Fibroblast of skin of right biceps (primary cell): ENCODE data around the gene FAM180A.
"Not testable (repeated sequence)": the region's sequence is repeated elsewhere in the genome, so short reads cannot be mapped to it uniquely, and the experiment has no call there.

Experiments
- DNase-seq: peaks from one replicate; pipeline ENCODE4 v3.0.0-alpha.2; 2013

Gene FAM180A

DNA sequence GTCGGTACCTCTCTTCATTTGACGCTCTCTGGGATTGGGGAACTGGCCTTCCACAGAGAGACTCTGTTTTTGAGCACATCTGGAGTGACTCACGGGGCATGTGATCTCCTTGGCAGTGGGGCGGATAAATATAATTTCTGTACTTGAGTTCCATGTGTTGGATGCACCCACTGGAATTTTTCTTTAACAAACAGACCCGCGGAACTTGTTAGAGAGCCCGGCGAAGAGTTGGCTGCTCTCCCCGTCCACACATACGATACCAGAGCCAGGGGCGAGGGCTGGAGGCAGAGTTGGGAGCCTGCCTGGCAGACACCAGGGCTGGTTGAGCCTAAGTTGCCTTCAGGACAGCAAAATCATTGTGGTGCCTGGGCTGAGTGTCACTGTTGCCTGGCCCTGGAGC lies at the start of gene FAM180A:
Gene FAM180A, minus strand, starts transcription at position 44 of the 400 bp plus-strand sequence. CDS start 233 bp downstream, outside the sequence.
- peak; percentile 76 for DNase-seq

GRCh38 chr7:135798095-135798494 lies 49.5 kb upstream of the FAM180A start:
- DNase-seq = no peak

GRCh38 chr7:135795846-135796570 lies 47.4 kb upstream of the FAM180A start:
- no peak for DNase-seq

- no peak for DNase-seq
Observed at GRCh38 chr7:135793841-135794240, 45.2 kb upstream of the FAM180A start.

DNA sequence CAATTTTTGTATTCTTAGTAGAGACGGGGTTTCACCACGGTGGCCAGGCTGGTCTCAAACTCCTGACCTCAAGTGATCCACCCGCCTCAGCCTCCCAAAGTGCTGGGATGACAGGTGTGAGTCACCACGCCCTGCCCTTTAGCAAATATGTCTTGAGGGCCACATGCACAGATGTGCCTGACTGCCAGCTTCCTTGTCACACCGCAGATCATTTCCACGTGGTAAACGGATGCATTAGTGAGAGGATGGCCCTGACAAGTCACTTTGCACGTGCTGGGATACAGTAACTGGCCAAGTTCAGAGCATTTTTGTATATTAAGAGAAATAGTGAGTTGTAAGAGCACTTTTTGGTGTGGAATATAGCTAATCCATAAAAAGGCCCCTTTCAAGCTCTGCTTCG lies 44.3 kb upstream of the FAM180A start:
- no peak for DNase-seq

GRCh38 chr7:135792363-135792668 lies 43.7 kb upstream of the FAM180A start:
- no peak for DNase-seq

DNA sequence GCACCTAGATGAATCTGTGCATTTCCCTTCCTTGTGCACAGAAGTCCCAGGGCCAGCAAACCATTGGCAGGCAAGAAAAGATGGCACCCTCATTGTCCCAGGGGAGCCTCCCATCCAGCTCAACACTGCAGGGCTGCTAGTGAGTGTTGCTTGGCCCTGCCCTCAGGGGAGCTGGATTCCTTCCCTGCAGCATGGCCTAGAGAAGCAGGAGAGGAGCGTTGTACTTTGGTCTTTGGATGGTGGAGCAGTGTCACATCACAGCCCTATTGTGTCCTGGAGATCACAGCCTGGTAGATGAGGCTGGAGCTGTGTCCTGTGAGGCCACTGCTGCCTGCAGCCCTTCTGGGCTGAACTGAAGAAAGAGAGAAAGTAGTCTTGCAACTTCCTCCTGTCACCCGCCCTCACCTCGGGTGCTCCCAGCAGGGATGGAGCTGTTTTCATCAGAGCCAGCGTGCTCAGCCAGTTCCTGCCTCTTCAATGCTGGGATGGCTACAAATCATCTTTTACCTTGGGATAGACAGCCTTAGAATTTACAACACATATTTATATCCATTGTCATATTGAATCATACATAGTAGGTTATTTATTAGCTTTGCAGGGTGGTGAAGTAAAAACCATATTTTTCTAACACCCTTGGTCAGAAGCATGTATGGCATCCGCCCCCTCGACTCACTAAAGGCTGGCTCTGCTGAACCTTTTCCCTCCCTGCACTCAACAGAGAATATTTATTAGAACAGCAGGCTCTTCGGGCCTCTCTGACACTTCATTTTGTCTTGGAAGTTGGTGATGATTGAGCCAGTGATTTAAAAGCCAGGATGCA lies 43.1 kb upstream of the FAM180A start:
- no peak for DNase-seq

GRCh38 chr7:135790371-135790977 lies 41.9 kb upstream of the FAM180A start:
- DNase-seq = no peak

- no peak for DNase-seq
Observed at GRCh38 chr7:135789956-135790355, 41.3 kb upstream of the FAM180A start.

DNA sequence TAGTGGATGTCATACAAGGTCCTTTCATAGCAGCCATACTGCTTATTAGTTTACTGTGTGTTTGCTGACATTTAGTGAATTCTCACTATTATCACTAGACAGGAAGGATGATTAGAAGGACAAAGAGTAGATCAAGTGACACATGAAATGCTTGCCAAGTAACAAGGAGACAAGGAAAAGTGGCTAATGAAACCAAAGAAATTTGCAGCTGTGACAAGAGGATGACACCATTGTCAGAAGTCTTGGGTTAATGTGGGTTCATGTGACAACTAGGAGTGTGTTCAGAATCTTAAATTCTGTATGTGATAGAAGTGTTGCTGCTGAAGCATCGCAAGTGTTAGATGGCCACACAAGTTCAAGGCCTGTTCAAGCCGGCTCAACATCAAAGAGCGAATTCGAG lies 40.8 kb upstream of the FAM180A start:
- no peak for DNase-seq

GRCh38 chr7:135786911-135787310 lies 38.3 kb upstream of the FAM180A start:
- DNase-seq = no peak

DNA sequence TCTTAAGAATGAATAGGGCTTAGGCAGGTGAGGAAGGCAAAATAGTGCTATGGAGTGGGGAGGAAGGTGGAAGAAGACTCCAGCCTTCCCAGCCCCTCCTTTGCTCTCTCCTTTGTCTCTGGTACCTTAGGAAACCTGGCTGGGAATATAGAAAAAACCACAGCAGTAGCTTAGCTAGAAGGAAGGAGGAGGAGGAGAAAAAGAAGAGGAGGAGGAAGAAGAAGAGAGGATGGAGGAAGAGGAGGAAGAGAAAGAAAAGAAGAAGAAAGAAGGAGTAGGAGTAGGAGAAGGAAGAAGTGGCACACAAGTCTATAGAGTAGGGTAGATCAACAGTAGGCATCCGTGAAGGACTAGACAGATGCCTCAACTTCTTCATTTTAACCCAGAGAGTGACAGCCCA lies 36.5 kb upstream of the FAM180A start:
- no peak for DNase-seq

- no peak for DNase-seq
Observed at GRCh38 chr7:135784013-135784412, 35.4 kb upstream of the FAM180A start.

- DNase-seq = no peak
Observed at GRCh38 chr7:135782801-135783200, 34.2 kb upstream of the FAM180A start.

DNA sequence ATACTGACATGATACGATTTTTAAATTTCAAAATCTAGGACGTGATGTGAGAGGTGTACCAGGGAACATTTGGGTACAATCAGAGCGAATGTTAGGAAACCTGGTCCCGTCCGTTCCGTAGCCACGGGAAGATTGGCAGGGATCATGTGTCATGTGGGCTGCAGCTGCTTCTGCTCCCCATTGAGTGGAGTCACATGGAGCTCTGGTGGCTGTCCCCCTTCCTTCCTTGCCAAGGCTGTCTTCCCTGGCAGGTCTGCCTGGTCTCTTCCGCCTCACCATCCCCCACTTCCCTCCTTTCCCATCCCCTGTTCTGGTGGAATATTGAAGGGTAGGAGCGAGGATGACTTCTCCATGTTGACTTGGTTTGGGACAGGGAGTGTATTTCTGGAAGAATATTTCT lies 33.8 kb upstream of the FAM180A start:
- no peak for DNase-seq

DNA sequence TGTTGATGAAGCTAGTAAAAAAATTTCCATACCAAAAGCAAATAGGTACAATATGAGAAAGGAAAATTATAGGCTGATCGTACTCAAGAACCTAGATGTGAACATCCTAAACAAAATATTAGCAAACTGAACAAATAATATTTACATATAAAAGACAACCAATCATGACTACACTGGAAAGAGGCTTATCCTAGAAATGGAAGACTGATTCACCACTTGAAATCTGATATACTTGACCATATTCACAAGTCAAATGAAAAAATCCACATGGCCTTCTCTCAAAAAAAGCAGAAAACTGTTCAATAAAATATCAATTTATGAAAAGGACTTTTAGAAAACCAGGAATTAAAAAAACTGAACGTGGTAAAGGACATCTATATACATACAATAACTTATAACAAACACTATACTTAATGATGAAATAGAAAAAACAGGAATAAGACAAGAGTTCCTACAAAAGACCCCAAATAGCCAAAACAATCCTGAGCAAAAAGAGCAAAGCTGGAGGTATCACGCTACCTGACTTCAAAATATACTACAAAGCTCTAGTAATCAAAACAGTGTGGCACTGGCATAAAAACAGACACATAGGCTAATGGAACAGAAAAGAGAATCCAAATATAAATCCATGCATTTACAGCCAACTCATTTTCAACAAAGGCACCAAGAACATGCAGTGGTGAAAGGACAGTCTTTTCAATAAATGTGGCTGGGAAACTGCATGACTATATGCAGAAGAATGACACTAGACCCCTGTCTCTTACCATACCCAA lies 29.2 kb upstream of the FAM180A start:
- no peak for DNase-seq

GRCh38 chr7:135775915-135776314 lies 27.3 kb upstream of the FAM180A start:
- DNase-seq = not testable (repeated sequence)

DNA sequence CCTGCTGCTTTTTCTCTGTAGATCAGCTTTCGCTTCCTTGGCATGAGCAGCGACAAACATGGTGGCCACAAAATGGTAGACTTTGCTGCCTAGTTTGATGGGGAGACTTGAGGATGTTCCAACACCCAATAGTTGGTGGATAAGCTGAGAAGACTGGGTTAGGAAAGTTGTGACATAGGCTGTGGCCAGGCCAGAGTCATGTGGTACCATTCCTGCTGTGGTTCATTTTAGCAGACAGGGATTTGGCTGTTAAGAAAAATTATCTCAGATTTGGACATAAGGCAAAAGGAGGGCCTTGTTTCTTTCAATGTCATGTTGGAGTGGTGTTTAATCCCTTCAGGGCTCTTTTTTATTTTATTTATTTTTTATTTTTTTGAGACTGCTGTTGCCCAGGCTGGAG lies 26.6 kb upstream of the FAM180A start:
- no peak for DNase-seq

DNA sequence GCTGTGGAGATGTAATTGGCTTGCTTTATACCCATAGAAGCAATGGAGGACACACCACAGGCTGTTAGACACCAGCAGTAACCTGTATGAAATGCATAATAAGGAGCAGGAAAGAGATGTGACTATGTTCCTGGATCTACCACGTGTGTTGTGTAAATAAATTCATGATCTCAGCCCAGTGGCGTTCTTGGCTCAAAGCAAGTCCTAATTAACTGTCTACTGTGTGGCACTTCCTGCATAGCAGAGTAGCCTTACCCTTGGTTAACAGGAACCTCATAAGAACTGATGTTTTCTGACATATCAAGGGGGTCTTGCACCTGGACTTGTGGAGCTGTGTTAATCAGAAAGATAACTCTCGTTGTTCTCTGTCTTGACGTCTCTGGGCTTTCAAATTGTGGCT lies 25.7 kb upstream of the FAM180A start:
- DNase-seq = peak; percentile 80

DNA sequence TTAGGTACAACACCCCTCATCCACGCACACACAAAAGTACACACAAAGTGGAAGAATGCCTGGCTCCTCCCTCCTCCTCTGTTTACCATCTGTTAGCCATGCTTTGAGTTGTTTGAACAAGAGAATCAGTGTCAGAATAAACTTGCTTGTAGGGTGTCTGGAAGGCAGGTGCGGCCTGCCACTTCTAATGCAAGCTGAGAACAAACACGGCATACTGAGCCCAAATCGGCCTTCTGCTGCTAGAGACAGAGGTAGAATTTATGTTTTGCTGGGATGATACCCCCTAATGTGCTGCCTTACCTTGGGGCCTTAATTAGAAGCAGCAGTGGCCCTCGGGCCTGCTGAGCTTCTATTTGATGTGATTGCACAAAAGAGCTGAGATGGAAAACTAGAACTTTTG lies 24.9 kb upstream of the FAM180A start:
- DNase-seq = no peak

DNA sequence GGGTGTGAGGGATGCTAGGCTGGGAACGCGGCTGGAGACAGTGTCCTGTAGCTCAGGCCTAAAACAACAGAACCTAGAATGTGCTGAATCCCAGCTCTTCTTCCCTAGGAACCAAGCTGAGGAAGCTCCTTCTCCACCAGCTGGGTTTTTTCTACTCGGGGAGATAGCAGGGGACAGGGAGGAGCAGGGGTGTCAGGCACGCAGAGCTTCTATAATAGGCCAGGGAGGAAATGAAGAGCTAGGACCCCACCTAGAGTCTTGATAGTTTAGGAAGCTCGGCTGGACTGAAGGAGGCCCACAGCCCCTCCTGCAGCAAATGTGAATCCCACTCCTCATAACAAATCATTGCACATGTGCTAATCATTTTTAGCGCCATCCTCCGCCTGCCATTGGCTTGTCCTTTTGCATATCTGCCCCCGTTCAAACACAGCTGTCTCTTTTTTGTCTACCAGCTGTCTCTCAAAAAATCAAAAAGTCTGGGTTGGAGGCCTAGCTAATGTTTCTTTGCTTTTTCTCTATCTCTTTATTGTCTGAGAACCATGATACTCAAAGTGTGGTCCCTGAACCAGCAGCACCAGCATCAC lies 24.1 kb upstream of the FAM180A start:
- peak; percentile 33 for DNase-seq

DNA sequence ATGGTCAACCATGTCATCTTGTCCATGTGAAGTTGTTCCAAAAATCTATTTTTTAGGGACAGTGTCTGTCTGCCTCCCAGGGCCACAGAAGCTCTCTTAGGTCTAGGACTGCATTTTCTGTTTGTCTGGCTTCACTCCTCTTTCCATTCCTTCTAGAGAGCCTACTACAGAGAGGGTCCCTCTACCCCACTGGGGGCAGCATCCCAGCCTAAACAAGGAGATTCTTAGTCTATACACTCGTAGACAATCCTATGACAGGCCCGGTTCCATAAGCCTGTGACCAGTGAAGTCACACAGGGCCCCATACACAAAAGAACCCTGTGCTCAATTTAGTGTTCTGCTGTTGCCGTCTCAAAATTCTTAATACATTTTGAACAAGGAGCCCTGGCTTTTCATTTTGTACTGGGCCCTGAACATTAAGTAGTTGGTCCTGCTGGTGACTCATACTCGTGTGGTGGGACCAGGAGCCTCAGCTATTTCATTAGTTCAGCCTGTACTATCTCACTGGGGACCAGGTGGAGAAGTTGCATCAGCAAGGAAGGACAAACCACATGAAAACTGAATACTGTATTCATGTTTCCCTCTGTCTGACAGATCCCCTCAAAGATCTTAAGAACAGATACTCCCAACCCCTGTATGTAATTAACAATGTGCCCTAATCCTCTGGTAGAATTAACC lies 23.5 kb upstream of the FAM180A start:
- DNase-seq = peak; percentile 85
